Medulla oblongata (tissue), 1 donor: ENCODE results near the gene ZIC4.

Source experiments
- DNase-seq: peaks from one replicate; pipeline ENCODE4 v3.0.0-alpha.2; 2015; ENCODE audit errors: extremely low spot score

Gene ZIC4

DNA sequence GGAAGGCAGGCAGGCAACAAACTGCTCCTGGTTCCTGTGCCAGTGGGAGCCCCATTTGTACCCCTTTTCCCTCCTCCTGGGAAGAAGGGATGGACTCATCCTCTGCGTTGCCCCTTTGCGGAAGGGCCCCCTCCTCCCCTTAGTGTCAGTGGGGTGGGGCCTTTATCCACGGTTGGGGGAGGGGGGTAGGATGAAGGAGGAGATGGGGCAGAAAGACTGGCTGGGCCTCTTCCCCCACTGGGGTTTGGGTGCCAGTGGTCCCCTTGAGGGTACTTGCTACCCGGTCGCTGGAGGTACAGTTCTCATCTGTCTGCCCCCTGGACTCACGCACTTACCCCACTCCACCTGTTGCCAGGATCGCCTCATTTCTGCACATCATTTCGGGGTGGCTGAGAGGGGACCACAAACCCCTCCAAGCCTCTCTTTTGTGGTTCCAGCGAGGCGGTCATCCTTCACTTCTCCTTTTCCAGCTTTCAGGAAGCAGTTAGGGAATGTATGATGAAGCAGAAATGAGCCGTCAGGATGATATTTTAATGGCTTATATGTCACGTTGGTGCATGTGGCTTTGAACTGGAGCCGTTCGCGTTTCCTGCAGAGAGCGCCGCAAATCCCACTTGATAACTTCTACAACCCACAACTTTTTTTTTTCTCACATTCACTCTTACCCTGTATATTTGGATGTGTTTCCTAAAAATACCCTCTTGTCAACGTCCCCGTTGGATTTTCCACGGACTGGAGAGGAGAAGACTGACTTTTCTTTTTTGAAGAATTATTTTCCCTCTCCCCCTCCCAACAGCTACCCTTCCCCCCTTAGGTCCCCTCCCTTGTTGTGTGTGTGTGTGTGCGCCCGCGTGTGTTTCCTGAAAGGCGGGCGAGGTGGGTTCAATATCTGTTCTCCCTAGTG is at the start of gene ZIC4:
Gene ZIC4, minus strand, starts transcription at position 516 of the 904 bp plus-strand sequence. CDS start 3,746 bp downstream, outside the sequence.
- DNase-seq, result no peak

- no peak for DNase-seq
Measured at GRCh38 chr3:147449669-147450068, 43.3 kb upstream of the ZIC4 start.

- no peak for DNase-seq
Measured at GRCh38 chr3:147447224-147447623, 40.9 kb upstream of the ZIC4 start.

DNA sequence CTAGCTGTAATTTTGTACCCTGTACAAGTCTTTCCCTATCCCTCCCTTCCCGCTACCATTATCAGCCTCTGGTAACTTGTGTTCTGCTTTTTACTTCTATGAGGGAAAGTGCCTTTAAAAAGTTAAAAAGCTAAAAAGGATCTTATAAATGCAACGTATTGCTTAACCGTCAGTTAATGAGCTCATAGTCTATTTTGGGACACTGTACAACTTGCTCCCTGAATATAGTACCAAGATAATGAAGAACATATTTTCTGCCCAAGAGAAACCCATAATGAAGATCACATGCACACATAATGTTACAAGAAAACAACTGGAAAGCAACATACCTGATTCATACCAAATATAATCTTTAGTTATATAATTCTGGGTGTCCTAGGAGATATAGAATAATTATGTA is 25.4 kb upstream of the ZIC4 start:
- no peak for DNase-seq

- DNase-seq, result no peak
Measured at GRCh38 chr3:147428754-147429153, 22.4 kb upstream of the ZIC4 start.

DNA sequence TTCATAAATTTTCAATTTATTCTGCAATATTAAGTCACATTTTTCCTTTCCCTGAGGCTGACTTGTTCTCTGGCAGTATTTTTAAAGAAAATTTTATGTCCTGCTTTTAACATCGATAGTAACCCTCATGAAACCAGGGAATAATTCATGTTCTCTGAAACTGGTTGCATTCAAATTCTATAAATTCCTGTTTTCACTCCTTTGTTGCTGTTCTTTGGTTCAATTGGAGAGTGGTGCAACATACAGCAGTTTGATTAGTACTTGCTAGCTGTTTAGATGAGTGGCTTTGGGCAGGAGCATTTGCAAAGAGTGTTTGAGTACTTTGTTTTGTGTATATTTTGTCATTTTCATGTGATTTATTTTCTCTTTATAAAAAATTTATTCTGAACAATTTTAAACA is 22.0 kb upstream of the ZIC4 start:
- peak; percentile 8 for DNase-seq

DNA sequence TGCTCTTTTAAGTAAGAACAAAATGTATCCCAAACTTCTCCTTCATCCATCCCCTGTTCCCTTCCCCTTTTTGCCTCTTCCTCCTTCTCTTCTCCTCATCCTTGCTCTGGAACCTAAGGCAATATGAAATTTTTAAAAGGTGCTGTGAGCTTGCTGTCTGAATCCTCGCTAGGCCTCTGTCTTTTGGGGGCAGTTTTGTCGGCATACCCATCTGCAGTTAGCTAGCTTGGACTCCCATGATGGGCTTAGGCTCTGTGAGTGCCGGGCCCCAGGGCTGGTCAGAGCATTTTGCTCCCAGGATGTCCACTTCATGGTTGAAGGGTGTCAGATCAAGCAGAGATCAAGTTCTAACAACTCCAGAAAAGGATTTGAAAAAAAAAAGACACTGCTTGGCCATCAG is 21.4 kb upstream of the ZIC4 start:
- DNase-seq, result peak; percentile 21

GRCh38 chr3:147426931-147427330 is 20.6 kb upstream of the ZIC4 start:
- no peak for DNase-seq

DNA sequence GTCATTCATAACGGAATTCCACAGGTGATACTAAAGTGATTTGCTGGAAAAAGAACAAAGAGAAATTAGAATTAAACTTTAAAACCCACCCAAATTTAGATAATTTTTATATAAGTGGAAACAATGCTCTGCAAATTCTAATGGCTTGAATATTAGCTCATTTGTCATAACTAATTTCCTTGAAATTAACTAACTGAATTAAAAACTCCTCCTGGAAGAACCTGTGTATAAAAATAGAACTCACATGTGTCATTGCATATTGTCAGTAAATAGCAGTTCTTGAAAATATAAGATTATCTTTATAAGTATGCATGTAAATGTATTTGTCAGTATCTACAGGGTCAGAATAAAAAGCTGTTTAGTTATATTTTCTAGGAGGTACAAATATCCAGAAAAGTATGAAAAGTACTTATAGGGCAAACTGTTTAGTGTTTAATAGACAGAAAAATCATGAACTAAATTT is 19.1 kb upstream of the ZIC4 start:
- DNase-seq, result no peak

GRCh38 chr3:147424581-147425387 is 18.4 kb upstream of the ZIC4 start:
- DNase-seq, result no peak

- DNase-seq, result peak; percentile 22
Measured at GRCh38 chr3:147423798-147424580, 17.6 kb upstream of the ZIC4 start.

- DNase-seq, result no peak
Measured at GRCh38 chr3:147423537-147423797, 17.1 kb upstream of the ZIC4 start.

GRCh38 chr3:147422601-147423536 is 16.5 kb upstream of the ZIC4 start:
- peak; percentile 30 for DNase-seq

GRCh38 chr3:147422196-147422595 is 15.9 kb upstream of the ZIC4 start:
- peak; percentile 13 for DNase-seq

GRCh38 chr3:147421184-147421912 is 15.0 kb upstream of the ZIC4 start:
- peak; percentile 33 for DNase-seq

GRCh38 chr3:147420353-147421183 is 14.2 kb upstream of the ZIC4 start:
- DNase-seq, result peak; percentile 7

DNA sequence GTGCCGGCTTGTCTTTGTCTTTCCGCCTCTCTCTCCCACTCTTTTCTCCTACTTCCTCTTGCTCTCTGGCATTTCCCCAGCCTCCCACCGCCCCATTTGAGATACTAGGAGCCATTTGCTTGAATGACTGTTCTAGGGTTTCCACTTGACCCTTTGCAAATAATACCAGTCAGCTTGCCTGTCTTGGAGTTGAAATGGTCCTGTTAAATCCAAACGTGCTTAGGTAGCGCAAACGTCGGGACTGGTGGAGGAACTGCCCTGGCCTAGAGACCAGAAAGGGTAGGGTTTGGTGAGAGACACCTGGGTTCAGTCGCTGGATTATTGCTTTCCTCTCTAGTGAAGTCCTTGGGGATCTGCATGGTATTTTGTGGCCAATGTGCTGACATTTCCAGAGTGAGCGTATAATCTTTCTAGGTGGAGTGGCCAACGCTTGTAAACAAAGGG is 13.5 kb upstream of the ZIC4 start:
- DNase-seq, result peak; percentile 16

- peak; percentile 95 for DNase-seq
Measured at GRCh38 chr3:147418808-147419701, 12.7 kb upstream of the ZIC4 start.
